ENCODE data around the gene MICAL3. TPM values are rescaled to one million over a fixed set of nuclear protein-coding genes. Genes with fewer than 3 reads are reported as not detected.
A peak's percentile ranks its signal among the peaks of the same experiment; 100 is the strongest.
"Not testable (repeated sequence)": the region's sequence is repeated elsewhere in the genome, so short reads cannot be mapped to it uniquely, and the experiment has no call there.

Gene MICAL3
- total and polyA plus RNA-seq, 7 donors, result 9.6 to 94.2 (median 35.0) TPM

DNA sequence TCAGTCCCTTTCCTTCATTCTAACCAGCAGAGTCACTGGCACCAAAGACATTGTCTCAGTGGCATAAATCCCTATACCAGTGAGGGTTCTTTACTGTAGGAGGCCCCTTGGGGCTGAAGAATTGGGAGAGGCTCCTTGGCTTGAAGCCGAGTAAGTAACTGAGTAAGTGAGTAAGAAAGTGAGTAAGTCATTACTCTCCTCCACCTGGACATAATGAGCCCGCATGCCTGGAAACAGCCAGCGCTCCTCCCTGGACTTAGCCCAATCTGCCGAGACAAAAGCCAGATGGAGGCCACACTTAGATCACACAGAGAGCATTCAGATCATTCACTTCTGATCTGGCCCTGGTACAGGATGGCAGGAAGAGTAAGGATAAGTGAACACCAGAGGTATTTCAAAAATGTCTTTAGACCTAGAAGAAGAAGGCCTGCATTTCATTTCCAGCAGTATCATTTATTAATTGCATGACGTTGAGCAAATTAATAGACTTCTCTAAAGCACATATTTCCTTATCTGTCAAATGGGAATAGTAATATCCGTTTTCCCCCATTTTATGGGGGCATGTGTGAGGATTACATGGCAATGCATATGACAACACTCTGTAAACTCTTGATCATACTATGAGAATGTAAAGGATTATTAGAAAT, 8.2 kb upstream of the MICAL3 start:
- no peaks in the 10 kb centered on the region for H3K27me3 ChIP-seq
- intact Hi-C loops (cut with DNase I), result no loop called here
- H3K36me3 ChIP-seq, result no peaks in the 10 kb centered on the region
- H3K4me1 ChIP-seq, result peaks cover 0 to 42% (median 32%) of the 10 kb centered on the region in 4 donors
- peak overlapping the region; percentile 73 to 91 (median 82) for H3K27ac ChIP-seq
- TF ChIP-seq POLR2AphosphoS5 (IDR thresholded peaks at IDR 0.05), result peak in 3 of 4 donors; percentile 70 to 79 (median 75)
- TF ChIP-seq, protein P1, sequence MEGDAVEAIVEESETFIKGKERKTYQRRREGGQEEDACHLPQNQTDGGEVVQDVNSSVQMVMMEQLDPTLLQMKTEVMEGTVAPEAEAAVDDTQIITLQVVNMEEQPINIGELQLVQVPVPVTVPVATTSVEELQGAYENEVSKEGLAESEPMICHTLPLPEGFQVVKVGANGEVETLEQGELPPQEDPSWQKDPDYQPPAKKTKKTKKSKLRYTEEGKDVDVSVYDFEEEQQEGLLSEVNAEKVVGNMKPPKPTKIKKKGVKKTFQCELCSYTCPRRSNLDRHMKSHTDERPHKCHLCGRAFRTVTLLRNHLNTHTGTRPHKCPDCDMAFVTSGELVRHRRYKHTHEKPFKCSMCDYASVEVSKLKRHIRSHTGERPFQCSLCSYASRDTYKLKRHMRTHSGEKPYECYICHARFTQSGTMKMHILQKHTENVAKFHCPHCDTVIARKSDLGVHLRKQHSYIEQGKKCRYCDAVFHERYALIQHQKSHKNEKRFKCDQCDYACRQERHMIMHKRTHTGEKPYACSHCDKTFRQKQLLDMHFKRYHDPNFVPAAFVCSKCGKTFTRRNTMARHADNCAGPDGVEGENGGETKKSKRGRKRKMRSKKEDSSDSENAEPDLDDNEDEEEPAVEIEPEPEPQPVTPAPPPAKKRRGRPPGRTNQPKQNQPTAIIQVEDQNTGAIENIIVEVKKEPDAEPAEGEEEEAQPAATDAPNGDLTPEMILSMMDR (IDR thresholded peaks at IDR 0.05), result no peak
- peak in 1 of 4 donors; percentile 57 for TF ChIP-seq EP300 (IDR thresholded peaks at IDR 0.05)
- no peak for TF ChIP-seq POLR2A (IDR thresholded peaks at IDR 0.05)
- H3K9me3 ChIP-seq, result no peaks in the 10 kb centered on the region
- no peak overlapping the region for H3K4me3 ChIP-seq
- 47 to 77% methylated on average over 6 of the region's 6 CpGs for WGBS, 2 donors
- DNase-seq, result no peak

DNA sequence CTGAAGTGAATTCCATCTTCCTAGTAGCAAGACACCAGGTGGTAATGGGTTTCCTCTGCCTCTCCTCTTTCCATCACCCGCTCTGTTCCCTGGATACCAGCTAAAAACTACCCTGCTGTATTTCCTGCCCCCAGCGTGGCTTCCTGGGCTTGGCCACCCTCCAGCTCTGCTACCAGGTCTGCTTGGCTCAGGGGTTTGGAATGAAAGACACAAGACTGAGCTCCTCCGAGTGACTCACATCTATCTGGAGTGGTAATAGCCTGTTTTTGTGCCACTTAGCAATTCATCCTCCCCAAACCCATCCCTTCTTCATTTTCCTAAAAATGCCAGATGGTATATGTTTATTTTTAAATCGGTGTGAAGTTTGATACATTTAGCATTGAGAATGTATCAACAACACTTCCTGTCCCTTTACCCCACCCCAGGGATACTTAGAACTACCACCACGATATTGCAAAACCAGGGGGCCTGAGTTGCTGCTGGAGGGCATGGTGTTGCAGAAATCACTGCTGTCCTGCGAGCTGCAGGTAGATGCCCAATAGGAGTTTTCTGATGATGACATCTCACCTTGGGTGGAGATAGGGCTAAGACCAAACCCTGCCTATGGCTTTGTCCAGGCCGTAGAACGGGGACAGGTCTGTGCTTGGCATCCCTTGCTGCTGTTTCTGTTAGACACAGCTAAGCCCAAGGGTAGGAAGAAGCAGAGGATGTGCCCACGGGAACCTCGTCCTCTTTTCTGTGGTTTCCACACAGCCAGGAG, 7.5 kb upstream of the MICAL3 start:
- intact Hi-C loops (cut with DNase I), result no loop called here
- DNase-seq, result peak; percentile 85
- Histone ChIP-seq H3K27me3 (no peaks in the 10 kb centered on the region), H3K4me1 (peaks cover 0 to 42% (median 32%) of the 10 kb centered on the region in 4 donors), H3K4me3 (no peak overlapping the region), H3K27ac (peak overlapping the region; percentile 73 to 91 (median 82)), H3K9me3 (no peaks in the 10 kb centered on the region), H3K36me3 (no peaks in the 10 kb centered on the region)
- TF ChIP-seq, protein P1 (IDR thresholded peaks at IDR 0.05), result no peak
- TF ChIP-seq EP300 (IDR thresholded peaks at IDR 0.05) (peak in 1 of 4 donors; percentile 77), POLR2A (IDR thresholded peaks at IDR 0.05) (no peak), POLR2AphosphoS5 (IDR thresholded peaks at IDR 0.05) (peak in 3 of 4 donors; percentile 33 to 54 (median 37))
- 78 to 84% methylated on average over 10 of the region's 10 CpGs for WGBS, 2 donors

DNA sequence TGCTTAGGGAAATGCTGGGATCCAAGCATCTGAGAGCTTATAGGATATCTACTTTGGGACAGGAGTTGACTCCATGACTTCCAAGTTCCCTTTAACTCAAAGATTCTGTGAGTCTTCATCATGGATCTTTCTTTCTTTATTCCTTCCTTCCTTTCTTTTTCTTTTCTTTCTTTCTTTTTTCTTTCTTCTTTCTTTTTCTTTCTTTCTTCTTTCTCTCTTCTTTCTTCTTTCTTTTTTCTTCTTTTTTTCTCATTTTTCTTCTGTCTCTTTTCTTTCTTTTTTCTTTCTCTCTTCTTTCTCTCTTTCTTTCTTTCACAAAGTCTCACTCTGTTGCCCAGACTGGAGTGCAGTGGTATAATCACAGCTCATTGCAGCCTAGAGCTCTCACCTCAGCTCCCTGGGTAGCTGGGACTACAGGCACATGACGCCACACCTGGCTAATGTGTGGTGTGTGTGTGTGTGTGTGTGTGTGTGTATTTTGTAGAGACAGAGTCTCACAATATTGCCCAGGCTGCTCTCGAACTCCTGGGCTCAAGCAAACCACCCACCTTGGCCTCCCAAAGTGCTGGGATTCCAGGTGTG, 5.4 kb upstream of the MICAL3 start:
- H3K27ac ChIP-seq, result peak overlapping the region in 2 of 4 donors; percentile 3 to 91
- intact Hi-C loops (cut with DNase I), result no loop called here
- no peaks in the 10 kb centered on the region for H3K36me3 ChIP-seq
- 44 to 75% methylated on average over 2 of the region's 2 CpGs for WGBS, 2 donors
- no peak for TF ChIP-seq POLR2AphosphoS5 (IDR thresholded peaks at IDR 0.05)
- TF ChIP-seq POLR2A (IDR thresholded peaks at IDR 0.05), result no peak
- TF ChIP-seq EP300 (IDR thresholded peaks at IDR 0.05), result no peak
- TF ChIP-seq, protein P1 (IDR thresholded peaks at IDR 0.05), result no peak
- peaks cover 0 to 47% (median 35%) of the 10 kb centered on the region in 4 donors for H3K4me1 ChIP-seq
- DNase-seq, result no peak
- no peaks in the 10 kb centered on the region for H3K9me3 ChIP-seq
- no peak overlapping the region for H3K4me3 ChIP-seq
- no peaks in the 10 kb centered on the region for H3K27me3 ChIP-seq

DNA sequence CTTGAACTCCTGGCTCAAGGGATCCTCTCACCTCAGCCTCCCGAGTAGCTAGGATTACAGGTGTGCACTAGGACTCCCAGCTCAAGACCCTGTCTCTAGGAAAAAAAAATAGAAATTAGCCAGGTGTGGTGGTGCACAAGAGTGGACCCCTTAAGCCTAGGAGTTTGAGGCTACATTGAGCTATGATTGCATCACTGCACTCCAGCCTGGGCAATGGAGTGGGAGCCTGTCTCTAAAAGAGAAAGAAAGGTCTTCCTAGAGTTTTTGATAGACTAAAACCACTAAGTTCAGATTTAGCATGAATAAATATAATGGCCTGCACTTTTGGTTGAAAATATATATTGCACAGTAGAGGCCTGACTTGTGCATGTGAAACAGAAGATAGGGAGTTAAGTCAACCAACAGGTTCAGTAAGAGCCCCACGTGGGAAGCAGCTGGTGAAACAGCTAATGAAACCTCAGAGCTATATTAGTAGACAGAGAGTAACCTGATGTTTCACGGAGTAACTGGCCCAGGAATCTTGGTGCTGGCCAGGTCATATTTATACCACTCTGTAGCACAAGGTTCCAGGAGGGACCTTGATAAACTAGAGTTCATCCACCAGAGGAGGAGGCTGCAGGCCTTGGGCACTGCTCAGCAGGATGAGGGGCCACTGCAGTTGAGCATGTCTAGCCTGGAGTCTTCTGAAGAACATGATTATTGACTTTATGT, 4.6 kb upstream of the MICAL3 start:
- DNase-seq, result no peak
- H3K27me3 ChIP-seq, result no peaks in the 10 kb centered on the region
- 62 to 70% methylated on average over 3 of the region's 3 CpGs for WGBS, 2 donors
- TF ChIP-seq EP300 (IDR thresholded peaks at IDR 0.05) (no peak), POLR2A (IDR thresholded peaks at IDR 0.05) (no peak), POLR2AphosphoS5 (IDR thresholded peaks at IDR 0.05) (no peak)
- TF ChIP-seq, protein P1 (IDR thresholded peaks at IDR 0.05), result no peak
- intact Hi-C loops (cut with DNase I), result no loop called here
- H3K36me3 ChIP-seq, result no peaks in the 10 kb centered on the region
- no peak overlapping the region for H3K4me3 ChIP-seq
- no peak overlapping the region for H3K27ac ChIP-seq
- H3K9me3 ChIP-seq, result no peaks in the 10 kb centered on the region
- peaks cover 0 to 43% (median 33%) of the 10 kb centered on the region in 4 donors for H3K4me1 ChIP-seq

DNA sequence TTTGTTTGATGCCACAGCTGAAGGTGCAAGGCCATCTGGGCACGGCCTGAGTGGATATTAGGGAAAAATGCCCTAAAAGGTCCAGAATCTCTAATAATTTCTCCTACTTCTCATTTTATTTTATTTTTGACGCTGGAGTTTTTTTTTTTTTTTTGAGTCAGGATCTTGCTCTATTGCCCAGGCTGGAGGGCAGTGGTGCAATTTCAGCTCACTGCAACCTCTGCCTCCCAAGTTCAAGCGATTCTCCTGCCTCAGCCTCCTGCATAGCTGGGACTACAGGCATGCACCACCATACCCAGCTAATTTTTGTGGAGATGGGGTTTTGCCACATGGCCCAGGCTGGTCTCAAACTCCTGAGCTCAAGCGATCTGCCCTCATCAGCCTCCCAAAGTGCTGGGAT, 1.5 kb upstream of the MICAL3 start:
- DNase-seq; H3K27me3 ChIP-seq; H3K4me3 ChIP-seq; H3K36me3 ChIP-seq; H3K9me3 ChIP-seq; intact Hi-C loops (cut with DNase I): not testable (repeated sequence)
- H3K4me1 ChIP-seq, result peaks cover 2 to 41% (median 26%) of the 10 kb centered on the region in 4 donors
- peak overlapping the region in 1 of 4 donors; percentile 95 for H3K27ac ChIP-seq
- WGBS, 2 donors, result 91 to 97% methylated on average over 4 of the region's 4 CpGs
